Left ventricle myocardium superior (tissue), 1 donor: ENCODE results near the gene EXOSC7. TPM values are rescaled to one million over a fixed set of nuclear protein-coding genes. Genes with fewer than 3 reads are reported as not detected.

Experiments
- total RNA-seq: library from RNA; stranded (reverse); fragmentation: NEBNext Ultra II Directional; extraction: Animal tissue kit (Norgen Biotek cat#: 25700); gene quantifications from one replicate; pipeline ENCODE4 v1.2.1, GENCODE V29; 2021
- donor health status: DM: no; HTN: yes; CAD: no; lungs with severe emphysema.

EXOSC7 gene
- total RNA-seq, 1 donor from 2014 or later, result 25.0 TPM

Other genes with a start within 250 kb of the EXOSC7 start
- 3.5 TPM for gene ZNF501, start 246.6 kb upstream of the EXOSC7 start, total RNA-seq
- 37.2 TPM for gene KIAA1143, start 214.6 kb upstream of the EXOSC7 start, total RNA-seq
- 1.1 TPM for gene KIF15, start 214.4 kb upstream of the EXOSC7 start, total RNA-seq
- gene TMEM42, start 114.3 kb upstream of the EXOSC7 start, total RNA-seq, result 10.0 TPM
- gene TGM4, start 101.6 kb upstream of the EXOSC7 start, total RNA-seq, result not detected
- gene ZDHHC3, start 70 bp upstream of the EXOSC7 start, total RNA-seq, result 39.1 TPM
- gene CLEC3B, start 50.1 kb downstream of the EXOSC7 start, total RNA-seq, result 68.0 TPM
- 0.30 TPM for gene CDCP1, start 170.1 kb downstream of the EXOSC7 start, total RNA-seq